NCI-H146 treated with DMSO at 0.1 percent for 48 hours (cell line): ENCODE results near the gene PIP5K1B.

Experiments
- DNase-seq: peaks from one replicate; lab custom pipeline; 2025; ENCODE audit not compliant: unreplicated experiment; lab: John Stamatoyannopoulos, UW

PIP5K1B gene

DNA sequence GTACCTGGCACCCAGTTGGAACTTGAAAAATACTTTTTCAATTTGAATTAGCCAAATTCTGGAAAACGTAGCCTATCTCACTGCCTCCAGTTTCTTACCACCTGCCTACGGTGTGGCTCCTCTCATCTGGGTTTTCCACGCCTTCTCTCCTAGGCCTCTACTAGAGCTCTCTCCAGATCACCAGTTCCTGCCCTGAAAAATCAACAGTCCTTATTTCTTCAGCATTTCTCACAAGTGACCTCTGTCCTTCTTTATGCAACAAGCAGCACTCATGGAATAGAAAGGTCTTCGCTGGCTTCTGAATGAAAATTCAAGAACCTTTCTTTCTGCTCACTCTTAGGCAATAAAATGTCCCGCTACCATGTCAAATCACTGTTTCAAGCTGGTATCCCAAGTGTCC, 64.8 kb downstream of the PIP5K1B start:
- no peak for DNase-seq

DNA sequence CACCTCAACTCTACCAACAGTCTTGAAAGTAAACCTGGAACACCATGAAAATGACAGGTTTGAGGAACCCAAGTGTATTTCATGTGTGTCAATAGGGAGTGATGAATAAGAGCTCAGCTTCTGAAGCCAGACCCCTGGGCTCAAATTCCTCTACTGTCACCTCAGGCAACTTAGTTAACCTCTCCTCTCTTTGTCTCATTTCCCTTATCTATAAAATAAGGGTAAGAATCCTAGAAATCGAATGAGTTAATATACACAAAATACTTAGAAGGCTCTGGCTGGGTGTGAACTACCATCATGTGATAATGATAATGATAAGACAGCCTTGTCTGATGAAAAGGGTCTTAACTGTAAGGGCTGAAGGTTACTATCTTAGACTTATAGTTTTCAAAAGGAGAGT, 66.3 kb downstream of the PIP5K1B start:
- no peak for DNase-seq

DNA sequence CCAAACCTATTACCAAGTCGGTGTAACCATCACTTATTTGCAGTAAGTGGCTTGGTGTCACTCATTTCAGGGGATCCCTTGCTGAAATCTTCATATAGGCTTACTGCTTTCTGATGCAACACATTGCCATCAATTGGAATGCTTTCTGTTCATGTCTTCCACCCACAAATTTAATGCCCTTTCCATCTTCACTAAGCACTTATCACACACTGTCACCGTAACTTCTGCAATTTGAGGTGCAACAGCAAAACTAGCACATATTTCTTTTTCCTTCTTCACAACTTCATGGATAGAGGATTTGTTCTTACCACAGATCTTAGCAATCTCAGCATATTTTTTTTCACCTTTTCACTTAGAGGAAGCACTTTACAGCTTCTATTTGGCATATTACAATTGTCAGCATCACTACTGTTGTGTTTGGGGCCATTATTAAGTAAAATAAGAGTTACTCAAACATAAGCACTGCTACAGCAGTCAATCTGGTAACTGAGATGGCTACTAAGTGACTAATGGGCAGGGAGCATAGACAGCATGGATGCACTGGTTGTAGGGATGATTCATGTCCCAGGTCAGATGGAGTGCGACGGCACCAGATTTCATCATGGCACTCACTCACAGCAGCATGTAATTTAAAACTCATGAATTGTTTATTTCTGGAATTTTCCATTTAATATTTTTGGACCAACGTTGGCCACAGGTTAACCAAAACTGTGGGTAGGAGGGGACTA, 70.1 kb downstream of the PIP5K1B start:
- no peak for DNase-seq

DNA sequence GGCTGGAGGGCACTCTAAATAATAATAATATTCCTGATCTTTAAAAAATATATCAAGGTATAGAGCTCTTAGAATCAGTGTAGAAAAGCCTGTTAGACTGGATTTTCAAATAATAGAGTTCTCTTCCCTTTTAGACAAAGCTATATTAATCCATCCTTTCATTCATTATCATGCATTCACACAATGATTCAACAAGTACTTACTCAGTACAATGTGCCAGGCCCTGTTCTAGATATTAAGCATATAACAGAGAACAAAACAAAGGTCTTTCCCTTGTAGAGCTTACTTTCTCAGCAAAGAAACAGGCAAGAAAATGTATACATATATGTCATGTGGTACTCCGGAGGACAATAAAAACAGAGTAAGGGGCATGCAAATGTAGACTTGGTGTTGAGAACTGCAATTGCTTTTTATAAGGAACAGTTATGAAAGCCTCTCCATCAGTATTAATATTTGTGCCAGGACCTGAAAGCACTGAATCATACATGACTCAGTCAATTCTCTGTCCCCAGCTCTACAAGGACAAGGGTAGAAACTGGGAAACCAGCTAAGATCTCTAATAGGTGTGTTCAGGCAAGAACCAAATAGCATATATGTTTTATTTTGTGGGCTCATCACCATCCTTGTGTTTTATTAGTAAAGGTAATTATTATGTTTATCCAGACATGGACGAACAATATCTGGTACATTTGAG, 72.2 kb downstream of the PIP5K1B start:
- DNase-seq: no peak

DNA sequence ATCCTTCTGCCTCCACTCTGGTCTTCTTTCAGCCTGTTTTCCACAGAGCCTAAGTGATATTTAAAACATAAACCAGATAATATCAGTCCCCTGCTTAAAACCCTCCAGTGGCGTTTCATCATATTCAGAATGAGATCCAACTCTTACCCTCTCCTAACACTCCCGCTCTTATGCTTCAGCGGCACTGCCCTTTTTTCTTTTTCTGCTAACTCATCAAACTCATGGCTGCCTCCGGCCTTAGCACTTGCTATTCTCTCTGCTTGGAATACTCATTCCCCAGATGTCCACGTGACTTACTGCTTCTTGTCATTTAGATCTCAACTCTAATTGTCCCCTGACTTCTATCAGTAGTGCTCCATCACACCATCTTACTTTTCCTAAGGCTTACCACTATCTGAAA, 73.6 kb downstream of the PIP5K1B start:
- DNase-seq: no peak

DNA sequence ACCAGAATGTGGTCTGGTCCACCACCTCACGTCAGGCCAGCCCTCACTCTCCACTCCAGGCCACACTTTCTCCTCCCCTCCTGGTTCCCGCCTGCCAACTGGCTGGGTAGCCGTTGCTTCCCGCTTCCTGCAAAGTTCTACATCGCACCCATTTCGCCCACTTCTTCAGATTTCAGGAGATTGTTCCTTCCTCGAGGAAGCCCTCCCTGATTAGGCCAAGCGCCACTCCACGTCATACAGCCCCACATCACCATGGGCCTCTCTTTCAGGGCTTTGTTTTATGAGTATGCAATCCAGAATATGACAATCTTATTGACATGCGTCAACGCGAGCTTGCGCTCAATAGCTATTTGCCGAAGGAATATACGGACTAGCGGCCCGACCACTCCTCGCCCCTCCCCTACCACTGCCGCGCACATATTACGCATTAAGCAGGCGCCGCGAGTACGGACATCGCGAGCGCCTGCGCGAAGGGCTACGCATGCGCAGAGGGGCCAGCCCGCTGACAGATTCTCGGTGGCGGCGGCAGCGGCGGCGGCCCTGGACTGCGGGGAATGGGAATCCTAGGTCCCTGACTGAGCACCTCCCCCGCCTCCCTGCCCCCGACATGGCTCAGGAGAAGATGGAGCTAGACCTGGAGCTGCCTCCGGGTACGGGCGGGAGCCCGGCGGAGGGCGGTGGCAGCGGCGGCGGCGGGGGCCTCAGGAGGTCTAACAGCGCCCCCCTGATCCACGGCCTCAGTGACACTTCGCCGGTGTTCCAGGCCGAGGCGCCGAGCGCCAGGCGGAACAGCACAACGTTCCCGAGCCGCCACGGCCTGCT, 74.7 kb downstream of the PIP5K1B start:
- DNase-seq: peak; percentile 71

DNA sequence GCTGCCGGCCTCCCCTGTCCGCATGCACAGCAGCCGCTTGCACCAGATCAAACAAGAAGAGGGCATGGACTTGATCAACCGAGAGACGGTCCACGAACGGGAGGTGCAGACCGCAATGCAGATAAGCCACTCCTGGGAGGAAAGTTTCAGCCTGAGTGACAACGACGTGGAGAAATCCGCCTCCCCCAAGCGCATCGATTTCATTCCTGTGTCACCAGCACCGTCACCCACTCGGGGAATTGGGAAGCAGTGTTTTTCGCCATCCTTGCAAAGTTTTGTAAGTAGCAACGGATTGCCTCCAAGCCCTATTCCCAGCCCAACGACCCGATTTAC, 75.3 kb downstream of the PIP5K1B start:
- DNase-seq: no peak

DNA sequence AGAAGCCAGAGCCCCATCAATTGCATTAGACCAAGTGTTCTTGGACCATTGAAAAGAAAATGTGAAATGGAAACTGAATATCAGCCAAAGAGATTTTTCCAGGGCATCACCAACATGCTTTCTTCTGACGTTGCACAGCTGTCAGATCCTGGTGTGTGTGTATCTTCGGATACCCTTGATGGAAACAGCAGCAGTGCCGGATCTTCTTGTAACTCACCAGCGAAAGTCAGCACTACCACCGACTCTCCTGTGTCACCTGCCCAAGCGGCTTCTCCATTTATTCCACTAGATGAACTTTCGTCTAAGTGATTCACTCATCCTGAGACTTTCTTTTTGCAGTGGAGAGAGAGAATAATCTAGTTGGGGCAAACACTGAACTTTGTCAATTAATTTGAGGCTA, 75.7 kb downstream of the PIP5K1B start:
- no peak for DNase-seq

DNA sequence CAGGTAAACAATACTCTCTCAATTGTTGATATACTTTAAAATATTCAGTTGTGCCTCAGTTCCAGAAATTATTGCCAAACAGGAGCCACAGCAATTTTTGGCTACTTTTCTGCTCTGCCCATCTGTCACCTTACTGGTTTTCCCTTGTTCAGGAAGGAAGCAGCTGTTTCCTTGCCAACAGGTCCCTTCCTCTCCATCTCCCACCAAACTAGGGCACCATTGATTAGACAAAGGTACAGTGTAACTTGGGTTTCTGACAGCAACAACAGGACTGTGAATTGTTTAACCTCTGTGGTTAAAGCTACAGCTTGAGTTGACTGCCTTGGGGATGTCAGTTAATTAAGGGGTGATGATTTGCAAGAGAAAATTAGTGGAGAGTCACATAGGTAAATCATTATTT, 76.9 kb downstream of the PIP5K1B start:
- DNase-seq: no peak

DNA sequence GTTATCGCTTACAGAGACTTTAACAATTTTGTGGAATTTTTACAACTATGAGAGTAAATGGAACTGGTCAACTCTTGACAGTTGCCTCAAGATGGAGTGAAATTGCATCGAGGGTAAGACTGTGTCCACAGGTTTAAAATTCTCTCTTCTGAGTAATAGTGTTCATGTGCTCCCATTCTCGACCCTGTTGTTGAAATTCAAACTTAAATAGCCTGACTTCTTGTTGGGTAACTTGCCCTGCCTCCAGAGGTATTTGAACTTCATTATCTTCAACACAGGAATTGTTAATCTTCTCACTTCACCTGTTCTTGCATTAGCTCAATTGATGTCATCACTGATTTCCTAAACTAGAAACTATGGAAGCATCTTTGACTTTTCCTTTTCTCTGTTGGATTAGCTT, 77.5 kb downstream of the PIP5K1B start:
- no peak for DNase-seq

DNA sequence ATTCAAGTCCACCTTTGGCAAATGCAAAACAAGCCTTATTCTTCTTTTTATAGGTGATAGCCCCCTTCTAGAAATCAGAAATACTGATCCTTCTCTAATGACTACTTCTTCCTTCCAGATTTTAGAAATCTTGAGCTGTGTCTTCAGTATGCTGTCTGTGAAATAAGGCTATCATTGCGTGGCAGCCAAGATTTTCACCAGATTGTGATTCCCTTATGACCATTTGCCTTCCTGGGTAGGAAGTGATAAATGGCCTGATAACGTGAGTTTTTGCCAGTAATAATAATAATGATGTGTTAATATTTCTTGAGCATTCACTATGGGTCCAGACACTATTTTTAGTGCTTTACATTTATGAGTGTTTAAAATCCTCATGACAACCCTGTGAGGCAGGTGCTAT, 80.9 kb downstream of the PIP5K1B start:
- no peak for DNase-seq

DNA sequence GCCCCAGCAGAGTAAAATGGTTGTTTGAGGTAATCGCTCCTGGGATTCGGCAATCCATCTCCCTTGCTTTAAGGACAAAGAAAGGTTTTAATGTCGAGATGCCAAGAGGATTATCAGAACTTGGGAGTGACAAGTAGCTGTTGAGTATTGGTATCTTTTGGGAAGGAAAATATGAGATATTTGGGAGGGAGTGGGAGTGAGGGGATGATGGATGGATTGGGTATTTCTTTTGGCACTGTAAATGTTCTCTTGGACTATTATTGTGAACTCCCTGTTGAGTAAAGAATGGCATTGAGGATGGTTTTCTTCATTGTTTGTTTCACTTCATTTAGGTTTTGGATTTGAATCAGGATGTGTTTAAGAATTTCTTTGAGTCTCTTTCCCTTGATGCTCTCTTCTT, 86.1 kb downstream of the PIP5K1B start:
- DNase-seq: no peak

DNA sequence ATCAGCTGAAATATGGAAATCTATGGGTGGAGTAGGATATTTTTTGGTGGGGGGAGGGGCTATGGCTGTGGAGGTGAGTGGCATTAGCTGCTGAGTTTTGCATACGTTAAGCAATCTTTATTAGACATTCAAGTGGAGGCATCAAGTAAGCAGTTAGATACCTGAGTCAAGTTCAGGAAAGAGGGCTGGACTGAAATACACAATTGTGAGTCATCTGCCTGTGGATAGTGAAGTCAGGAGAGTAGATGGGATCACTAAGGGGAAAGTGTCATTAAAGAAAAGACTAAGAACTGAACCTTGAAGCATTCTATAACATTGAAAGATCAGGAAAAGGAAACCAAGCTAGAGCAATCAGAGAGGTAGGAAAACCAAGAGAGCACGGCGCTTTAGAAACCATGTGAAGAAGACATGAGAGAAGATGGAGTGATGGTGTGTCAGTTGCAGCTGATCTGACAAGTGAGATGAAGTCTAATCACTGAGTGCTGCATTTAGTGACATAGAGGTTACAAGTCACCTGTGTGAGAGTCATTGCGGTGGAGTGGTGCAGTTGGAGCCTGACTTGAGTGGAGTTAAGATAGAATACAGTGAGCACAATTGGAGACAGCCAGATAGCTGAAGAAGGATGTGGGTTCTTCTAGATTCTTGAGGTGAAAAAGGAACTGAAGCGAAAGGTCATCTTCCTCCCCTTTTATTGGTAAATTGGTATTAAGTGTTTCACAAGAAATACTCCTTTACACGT, 88.7 kb downstream of the PIP5K1B start:
- no peak for DNase-seq

DNA sequence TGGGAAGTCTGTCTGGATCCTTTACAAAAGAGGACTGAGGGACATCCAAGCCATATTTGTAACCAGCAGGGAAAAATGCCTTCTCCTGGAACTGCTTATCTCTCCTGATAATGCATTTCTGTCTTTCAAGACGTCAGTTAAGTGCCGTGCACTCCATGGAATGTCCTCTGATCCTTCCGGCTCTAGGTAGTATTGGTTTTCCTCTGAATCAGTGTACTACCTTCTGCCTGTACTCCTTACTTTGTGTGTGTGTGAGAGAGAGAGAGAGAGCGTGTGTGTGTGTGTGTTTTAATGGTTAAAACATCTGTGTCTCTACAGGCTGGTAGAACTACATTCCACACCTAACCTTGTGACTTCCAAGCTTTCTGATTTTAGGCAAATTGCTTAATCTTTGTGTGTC, 89.9 kb downstream of the PIP5K1B start:
- no peak for DNase-seq

DNA sequence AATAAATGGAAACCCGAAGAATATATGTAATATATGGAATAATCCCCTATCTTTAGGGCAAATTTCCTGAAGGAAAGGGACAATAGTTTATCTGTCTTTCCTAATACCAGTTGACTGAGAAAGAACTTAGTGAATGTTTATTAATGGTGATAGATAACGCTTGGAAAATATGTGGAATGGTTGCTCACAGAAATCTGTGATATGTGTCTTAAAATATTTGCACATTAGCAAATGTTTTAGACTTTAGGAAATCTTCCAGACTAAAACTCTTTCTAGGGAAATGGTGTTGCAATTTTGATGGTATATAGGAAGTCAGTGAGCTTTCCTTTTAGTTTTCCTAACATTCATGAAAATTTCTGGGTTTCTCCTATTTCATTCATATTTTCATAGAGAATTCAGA, 90.4 kb downstream of the PIP5K1B start:
- DNase-seq: no peak

DNA sequence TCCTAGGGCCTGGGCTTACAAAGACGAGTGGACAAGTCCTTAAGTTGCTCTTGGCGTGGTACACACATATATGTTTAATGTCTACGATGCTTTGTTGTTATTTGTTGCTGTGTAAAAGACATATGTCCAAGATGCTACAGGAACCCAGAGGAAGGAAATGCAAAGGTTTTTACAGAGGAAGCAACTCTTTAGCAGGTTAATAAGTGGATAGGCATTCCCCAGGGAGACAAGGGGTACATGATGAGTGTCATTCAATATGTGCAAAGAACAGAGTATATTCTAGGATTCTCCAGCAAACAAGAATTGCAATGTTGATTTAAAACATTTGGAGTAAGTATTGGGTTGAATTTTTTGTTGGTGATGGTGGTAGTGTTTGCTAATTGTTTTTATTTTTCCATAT, 92.1 kb downstream of the PIP5K1B start:
- DNase-seq: no peak

DNA sequence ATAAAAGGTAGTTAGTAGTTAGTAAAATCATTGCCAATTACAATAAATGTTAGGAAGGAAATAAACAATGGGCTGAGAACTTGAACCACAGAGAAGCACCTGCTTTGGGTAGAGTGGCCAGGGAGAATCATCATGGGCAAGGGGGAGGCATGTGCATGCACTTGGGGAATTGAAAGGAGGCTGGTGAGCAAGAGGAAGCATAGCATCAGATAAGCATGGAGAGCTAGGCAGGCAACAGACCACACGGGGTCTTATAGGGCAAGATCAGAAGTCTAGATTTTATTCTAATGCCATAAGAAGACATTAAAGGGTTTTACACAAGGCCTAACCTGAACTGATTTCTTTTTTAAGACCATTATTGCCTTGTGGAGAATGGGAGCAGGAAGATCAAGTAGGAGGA, 93.4 kb downstream of the PIP5K1B start:
- no peak for DNase-seq

DNA sequence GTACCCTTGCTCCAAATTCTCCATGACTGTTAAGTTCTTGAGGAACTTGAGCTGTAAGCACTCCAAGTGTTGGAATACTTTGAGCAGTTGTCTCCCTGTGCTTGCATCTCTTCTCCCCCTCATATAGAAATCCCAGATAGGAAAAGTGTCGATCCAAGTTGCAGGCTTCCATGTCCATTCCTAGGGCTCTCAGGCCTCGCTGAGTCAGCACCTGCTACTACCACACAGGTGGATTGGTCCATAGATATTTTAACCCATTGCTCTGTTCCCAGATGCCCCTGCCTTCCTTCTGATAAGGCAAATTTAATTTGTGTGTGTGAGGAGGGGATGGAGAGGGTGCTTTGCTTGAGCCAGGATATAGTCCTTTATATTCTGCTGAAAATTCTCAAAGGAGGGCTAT, 95.8 kb downstream of the PIP5K1B start:
- no peak for DNase-seq

DNA sequence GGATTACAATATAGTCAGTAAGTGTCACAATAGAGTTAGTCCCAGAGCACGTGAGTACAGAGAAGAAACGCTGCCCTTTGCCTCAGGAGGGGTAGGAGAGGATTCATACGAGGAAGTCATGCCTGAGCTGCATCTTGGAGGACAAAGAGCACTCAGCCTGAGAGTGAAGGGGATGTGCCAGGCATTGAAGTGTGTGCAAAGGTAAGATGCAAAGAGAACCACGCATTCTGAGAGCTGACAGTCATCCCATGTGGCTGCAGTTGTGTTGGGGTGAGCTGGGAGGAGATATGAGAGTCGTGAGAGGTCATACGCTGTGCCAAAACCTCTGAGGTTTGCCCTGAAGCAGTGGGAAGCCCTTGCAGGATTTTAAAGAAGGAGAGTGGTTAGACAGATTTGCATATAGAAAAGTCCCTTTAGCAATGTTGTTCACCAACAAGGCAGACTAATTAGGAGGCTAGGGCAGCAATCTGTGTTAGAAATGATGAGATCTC, 97.5 kb downstream of the PIP5K1B start:
- no peak for DNase-seq

DNA sequence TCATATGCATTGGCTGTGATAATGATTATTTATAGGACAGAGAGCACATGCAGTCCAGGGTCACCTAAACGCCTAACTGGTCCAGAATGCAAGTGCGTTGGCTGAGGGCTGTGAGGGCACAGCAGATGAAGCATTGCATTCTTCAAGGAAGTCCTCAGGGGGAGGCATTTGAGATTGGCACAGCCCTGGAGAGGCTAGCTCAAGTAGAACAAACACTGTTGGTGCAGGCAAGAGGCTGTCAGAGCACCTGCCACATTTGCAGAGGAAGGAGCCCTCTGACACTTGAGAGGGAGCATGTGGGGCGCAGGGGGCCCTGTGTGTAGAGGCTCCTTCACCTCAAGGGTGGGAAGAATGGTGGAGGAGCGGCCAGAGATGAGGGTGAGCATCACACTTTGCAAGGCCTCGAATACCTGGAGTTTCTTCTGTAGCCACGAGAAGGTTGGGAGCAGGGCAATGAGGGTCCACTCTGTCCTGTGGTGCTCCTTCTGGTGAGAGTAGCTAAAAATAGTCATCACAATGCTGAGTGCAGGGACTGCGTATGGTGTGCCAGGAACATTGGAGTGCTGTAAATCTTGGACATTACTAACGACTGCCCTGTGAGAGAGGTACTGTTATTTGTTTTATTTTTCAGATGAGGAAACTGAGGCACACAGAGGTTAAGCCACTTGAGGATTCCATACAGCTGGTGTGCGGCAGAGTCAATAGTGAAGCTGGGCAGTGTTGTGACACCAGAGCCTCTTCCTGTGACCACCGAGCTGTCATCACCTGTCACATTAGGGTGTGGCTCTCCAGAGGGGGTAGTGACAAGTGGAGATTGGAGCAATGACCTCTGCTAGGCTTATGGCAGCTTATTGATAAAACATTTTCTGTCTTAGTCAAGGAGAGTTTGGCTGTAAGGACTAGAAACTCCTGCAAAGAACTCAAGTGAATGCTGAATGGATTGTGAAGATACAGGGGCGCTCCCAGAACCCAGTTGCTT, 100.2 kb downstream of the PIP5K1B start:
- DNase-seq: no peak
